WTC11 (cell line): ENCODE results near the gene HHAT. TPM values are rescaled to one million over a fixed set of nuclear protein-coding genes. Genes with fewer than 3 reads are reported as not detected.

Experiments
- ATAC-seq: fragments of 200-7000 bp; cut with Tn5 transposase; 2 replicates; pipeline ENCODE4 v1.10.0; 2021; ENCODE audit warnings: mild to moderate bottlenecking, moderate library complexity
- CTCF ChIA-PET: fragments of 300-600 bp; sonication (Branson Sonifier 250); formaldehyde crosslinking; loops from one replicate; lab custom pipeline; 2021; ENCODE audit warnings: antibody characterized with exemption; lab: Charles Lee
- POLR2A ChIA-PET: fragments of 350-600 bp; sonication (Branson Sonifier 250); formaldehyde crosslinking; loops from one replicate; lab custom pipeline; 2021; ENCODE audit warnings: antibody characterized with exemption; lab: Charles Lee
- DNase-seq: peaks from one replicate; pipeline ENCODE4 v3.0.0; 2021; ENCODE audit warnings: low spot score
- H3K27ac Mint-ChIP-seq: 2 replicates; pipeline ENCODE4 v1.8.0; 2021; ENCODE audit warnings: mixed read lengths
- H3K27me3 Mint-ChIP-seq: 2 replicates; pipeline ENCODE4 v1.8.0; 2021; ENCODE audit warnings: low read depth, mild to moderate bottlenecking, moderate library complexity, mixed read lengths
- H3K36me3 Mint-ChIP-seq: 2 replicates; pipeline ENCODE4 v1.8.0; 2021; ENCODE audit warnings: mixed read lengths
- H3K4me1 Mint-ChIP-seq: 2 replicates; pipeline ENCODE4 v1.8.0; 2022; ENCODE audit warnings: mixed read lengths
- H3K4me3 Mint-ChIP-seq: 2 replicates; pipeline ENCODE4 v1.8.0; 2021; ENCODE audit warnings: mild to moderate bottlenecking, moderate library complexity, mixed read lengths
- H3K9me3 Mint-ChIP-seq: 2 replicates; pipeline ENCODE4 v1.8.0; 2021; ENCODE audit warnings: mixed read lengths
- AFF4 ChIP-seq: sonication (generic); formaldehyde crosslinking; IDR thresholded peaks from 2 replicates; pipeline ENCODE4 v1.8.1; 2023; ENCODE audit warnings: mild to moderate bottlenecking, missing genetic modification reagents, borderline replicate concordance
- ERG ChIP-seq: fragments of 250-450 bp; sonication (Bioruptor Pico); IDR thresholded peaks from 2 replicates; pipeline ENCODE4 v1.8.0; 2021; ENCODE audit warnings: mild to moderate bottlenecking
- NFE2L1 ChIP-seq: sonication (generic); formaldehyde crosslinking; IDR thresholded peaks from 2 replicates; pipeline ENCODE4 v1.8.1; 2023; ENCODE audit warnings: missing genetic modification reagents
- PREB ChIP-seq: sonication (generic); formaldehyde crosslinking; IDR thresholded peaks from 2 replicates; pipeline ENCODE4 v1.8.1; 2022; ENCODE audit warnings: mild to moderate bottlenecking, missing genetic modification reagents, moderate library complexity, borderline replicate concordance
- RELA ChIP-seq: sonication (generic); formaldehyde crosslinking; IDR thresholded peaks from 2 replicates; pipeline ENCODE4 v1.8.1; 2022; ENCODE audit warnings: missing genetic modification reagents, mild to moderate bottlenecking, borderline replicate concordance
- STAT6 ChIP-seq: sonication (generic); formaldehyde crosslinking; conservative IDR thresholded peaks from 2 replicates; pipeline ENCODE4 v1.8.1; 2023; ENCODE audit warnings: mild to moderate bottlenecking, low read depth, missing genetic modification reagents, moderate library complexity
- TP53 ChIP-seq: sonication (generic); formaldehyde crosslinking; IDR thresholded peaks from 2 replicates; pipeline ENCODE4 v1.8.1; 2023; ENCODE audit warnings: mild to moderate bottlenecking, missing genetic modification reagents
- ZNF121 ChIP-seq: sonication (generic); formaldehyde crosslinking; IDR thresholded peaks from 2 replicates; pipeline ENCODE4 v1.8.0; 2023; ENCODE audit warnings: missing genetic modification reagents
- ZNF138 ChIP-seq: sonication (generic); formaldehyde crosslinking; conservative IDR thresholded peaks from 2 replicates; pipeline ENCODE4 v1.8.1; 2022; ENCODE audit warnings: mild to moderate bottlenecking, moderate library complexity, missing genetic modification reagents
- ZNF423 ChIP-seq: fragments of 250-450 bp; sonication (Bioruptor Pico); IDR thresholded peaks from 2 replicates; pipeline ENCODE4 v2.1.2; 2022; ENCODE audit warnings: mild to moderate bottlenecking, moderate library complexity
- ZNF425 ChIP-seq: fragments of 250-450 bp; sonication (Bioruptor Pico); conservative IDR thresholded peaks from 2 replicates; pipeline ENCODE4 v1.9.0; 2021; ENCODE audit warnings: mild to moderate bottlenecking
- ZNF512 ChIP-seq: sonication (generic); formaldehyde crosslinking; IDR thresholded peaks from 2 replicates; pipeline ENCODE4 v1.8.1; 2022; ENCODE audit warnings: missing genetic modification reagents, borderline replicate concordance
- ZNF532 ChIP-seq: fragments of 250-450 bp; sonication (Bioruptor Pico); IDR thresholded peaks from 2 replicates; pipeline ENCODE4 v1.9.0; 2021; ENCODE audit warnings: mild to moderate bottlenecking, borderline replicate concordance
- total RNA-seq: library from RNA; stranded (reverse); gene quantifications from 3 replicates; pipeline ENCODE4 v1.2.3, GENCODE V29; 2021

Gene HHAT
- total RNA-seq, 1 experiment from 2014 or later, result 0.39 TPM

GRCh38 chr1:210568631-210569030 lies 239.9 kb downstream of the HHAT start:
- TF ChIP-seq RELA (no peak), NFE2L1 (CRISPR knock-in tag) (no peak), TP53 (CRISPR knock-in tag) (no peak), PREB (CRISPR knock-in tag) (no peak), ERG (CRISPR knock-in tag) (no peak), AFF4 (CRISPR knock-in tag) (no peak), ZNF532 (CRISPR knock-in tag) (no peak), STAT6 (CRISPR knock-in tag) (no peak), ZNF121 (CRISPR knock-in tag) (no peak), ZNF423 (no peak), ZNF138 (CRISPR knock-in tag) (no peak), ZNF425 (CRISPR knock-in tag) (no peak), ZNF512 (CRISPR knock-in tag) (no peak)
- DNase-seq (no peak), ATAC-seq (no peak)
- no peaks in the 10 kb centered on the region for H3K9me3 Mint-ChIP-seq
- H3K36me3 Mint-ChIP-seq, result no peaks in the 10 kb centered on the region
- no peak overlapping the region for H3K4me3 Mint-ChIP-seq
- H3K27ac Mint-ChIP-seq, result no peak overlapping the region
- H3K27me3 Mint-ChIP-seq, result no peaks in the 10 kb centered on the region; the same call in 1 of the 2 replicates
- CTCF ChIA-PET, result interaction anchor here (1.1 kb wide), 1 partner anchor 565 kb away, joined by 5 read pairs; the partner anchor contains the start of gene KCNH1
- H3K4me1 Mint-ChIP-seq, result no peaks in the 10 kb centered on the region
- POLR2A ChIA-PET, result no interaction called here
